ENCODE results near the gene AP2A2. TPM values are rescaled to one million over a fixed set of nuclear protein-coding genes. Genes with fewer than 3 reads are reported as not detected.

The AP2A2 gene
- total RNA-seq, 2 experiments from 2014 or later, result 45.9 to 46.6 TPM

DNA sequence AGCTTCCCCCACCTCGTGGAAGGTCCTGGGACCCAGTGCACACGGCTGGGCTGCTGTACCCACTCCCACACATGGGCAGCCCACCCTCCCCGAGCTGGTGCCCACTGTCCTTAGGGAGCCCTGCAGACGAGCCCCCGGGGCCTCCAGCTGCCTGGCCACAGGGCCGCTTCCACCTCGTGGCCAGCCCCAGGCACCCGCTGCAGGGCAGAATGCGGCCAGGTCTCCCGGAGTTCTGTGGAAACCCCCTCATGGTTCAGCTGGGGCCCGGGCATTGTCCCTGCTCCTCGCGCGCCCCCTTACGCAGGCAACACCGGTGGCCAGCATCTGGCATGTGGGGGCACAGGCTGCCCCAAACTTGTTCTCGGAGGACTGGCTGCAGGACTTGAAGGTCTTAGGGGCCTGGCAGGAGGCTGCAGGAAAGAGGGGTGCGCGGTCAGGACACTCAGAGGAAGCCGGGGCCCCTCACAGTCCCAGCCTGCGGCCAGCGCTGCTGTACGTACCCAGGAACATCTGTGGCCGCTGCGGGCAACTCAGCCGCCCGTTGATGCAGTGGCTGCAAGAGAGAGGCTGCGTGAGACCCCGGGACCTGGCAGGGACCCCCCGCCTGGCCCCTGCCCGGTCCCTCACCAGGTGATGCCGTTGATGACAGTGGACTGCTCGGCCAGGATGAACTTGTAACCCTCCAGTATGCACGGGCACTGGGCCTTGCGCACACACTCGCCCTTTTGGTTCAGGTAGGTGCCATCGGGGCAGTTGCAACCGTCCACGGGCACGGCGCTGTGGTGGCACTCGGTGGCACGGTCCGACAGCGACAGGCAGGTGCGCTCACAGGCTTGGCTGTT, 101.2 kb downstream of the AP2A2 start:
- Mint-ChIP-seq H3K27me3 (no peaks in the 10 kb centered on the region), H3K4me3 (no peak overlapping the region), H3K4me1 (ENCODE audit: low read depth) (no peaks in the 10 kb centered on the region), H3K36me3 (ENCODE audit: low read depth) (no peaks in the 10 kb centered on the region), H3K27ac (no peak overlapping the region), H3K9me3 (no peaks in the 10 kb centered on the region)
- POLR2A ChIA-PET, result no interaction called here
- TF ChIP-seq, protein P1, sequence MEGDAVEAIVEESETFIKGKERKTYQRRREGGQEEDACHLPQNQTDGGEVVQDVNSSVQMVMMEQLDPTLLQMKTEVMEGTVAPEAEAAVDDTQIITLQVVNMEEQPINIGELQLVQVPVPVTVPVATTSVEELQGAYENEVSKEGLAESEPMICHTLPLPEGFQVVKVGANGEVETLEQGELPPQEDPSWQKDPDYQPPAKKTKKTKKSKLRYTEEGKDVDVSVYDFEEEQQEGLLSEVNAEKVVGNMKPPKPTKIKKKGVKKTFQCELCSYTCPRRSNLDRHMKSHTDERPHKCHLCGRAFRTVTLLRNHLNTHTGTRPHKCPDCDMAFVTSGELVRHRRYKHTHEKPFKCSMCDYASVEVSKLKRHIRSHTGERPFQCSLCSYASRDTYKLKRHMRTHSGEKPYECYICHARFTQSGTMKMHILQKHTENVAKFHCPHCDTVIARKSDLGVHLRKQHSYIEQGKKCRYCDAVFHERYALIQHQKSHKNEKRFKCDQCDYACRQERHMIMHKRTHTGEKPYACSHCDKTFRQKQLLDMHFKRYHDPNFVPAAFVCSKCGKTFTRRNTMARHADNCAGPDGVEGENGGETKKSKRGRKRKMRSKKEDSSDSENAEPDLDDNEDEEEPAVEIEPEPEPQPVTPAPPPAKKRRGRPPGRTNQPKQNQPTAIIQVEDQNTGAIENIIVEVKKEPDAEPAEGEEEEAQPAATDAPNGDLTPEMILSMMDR (IDR thresholded peaks at IDR 0.05), result no peak
- H3K4me1 ChIP-seq (ENCODE audit: insufficient read depth, low read length), result no peaks in the 10 kb centered on the region
- CTCF ChIA-PET, result no interaction called here
- ATAC-seq (ENCODE audit: poor library complexity), result no peak
- no peaks in the 10 kb centered on the region for H3K27me3 ChIP-seq (ENCODE audit: control insufficient read depth in 1 of 2, insufficient read depth in 2 of 2, low read length in 2 of 2)
- no peak for DNase-seq
- H3K27ac ChIP-seq (ENCODE audit: low read depth in 1 of 2, low read length in 2 of 2), result no peak overlapping the region
- intact Hi-C loops (cut with DNase I, micrococcal nuclease), result no loop called here
- peaks cover 0 to 15% of the 10 kb centered on the region in 2 experiments for H3K9me3 ChIP-seq (ENCODE audit: control insufficient read depth in 1 of 2, insufficient read depth in 1 of 2, low read length in 2 of 2)
- no peak overlapping the region for H3K4me3 ChIP-seq (ENCODE audit: low read length)
- H3K36me3 ChIP-seq (ENCODE audit: insufficient read depth, low read length), result no peaks in the 10 kb centered on the region

DNA sequence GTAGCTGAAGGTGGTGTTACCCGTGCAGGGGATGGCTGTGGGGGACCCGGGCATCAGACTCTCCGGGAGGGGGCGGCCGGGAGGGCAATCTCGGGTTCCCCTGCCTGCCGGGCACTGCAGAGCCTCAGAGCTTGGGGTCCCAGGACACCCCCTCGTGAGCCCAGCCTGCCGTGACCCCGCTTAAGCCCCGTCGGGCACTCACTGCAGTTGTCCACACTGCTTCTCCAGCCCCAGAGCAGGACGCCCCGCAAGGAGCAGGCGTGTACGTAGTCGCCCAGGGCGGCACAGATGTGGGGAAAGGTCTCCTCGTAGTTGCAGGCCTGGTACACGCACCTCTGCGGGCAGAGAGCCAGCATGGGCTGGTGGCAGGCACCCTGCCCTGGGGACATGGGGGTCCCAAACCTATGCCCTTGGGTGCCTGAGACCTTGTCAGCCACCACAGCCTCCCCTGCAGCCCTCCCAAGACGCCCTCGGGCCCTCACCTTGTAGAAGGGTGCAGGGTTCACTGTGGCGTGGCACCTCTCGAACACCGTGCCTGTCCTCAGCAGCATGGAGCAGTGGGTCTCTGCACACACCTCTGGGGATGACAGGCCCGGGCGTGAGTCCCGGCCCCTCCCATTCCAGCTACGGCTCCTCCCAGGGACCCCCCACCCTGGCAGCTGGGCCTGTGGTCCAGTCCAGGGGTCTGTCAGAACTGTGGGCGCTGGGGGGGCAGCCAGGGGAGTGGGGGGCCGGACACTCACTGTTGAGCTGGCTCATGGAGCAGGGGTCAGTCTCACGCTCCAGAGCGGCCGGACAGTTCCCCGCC, 102.0 kb downstream of the AP2A2 start:
- Histone ChIP-seq H3K27ac (ENCODE audit: low read depth in 1 of 2, low read length in 2 of 2) (no peak overlapping the region), H3K36me3 (ENCODE audit: insufficient read depth, low read length) (no peaks in the 10 kb centered on the region), H3K4me3 (ENCODE audit: low read length) (no peak overlapping the region), H3K9me3 (ENCODE audit: control insufficient read depth in 1 of 2, insufficient read depth in 1 of 2, low read length in 2 of 2) (peaks cover 0 to 10% of the 10 kb centered on the region in 2 experiments), H3K4me1 (ENCODE audit: insufficient read depth, low read length) (no peaks in the 10 kb centered on the region), H3K27me3 (ENCODE audit: control insufficient read depth in 1 of 2, insufficient read depth in 2 of 2, low read length in 2 of 2) (no peaks in the 10 kb centered on the region)
- Mint-ChIP-seq H3K27ac (no peak overlapping the region), H3K4me3 (no peak overlapping the region), H3K36me3 (ENCODE audit: low read depth) (no peaks in the 10 kb centered on the region), H3K27me3 (no peaks in the 10 kb centered on the region), H3K4me1 (ENCODE audit: low read depth) (no peaks in the 10 kb centered on the region), H3K9me3 (no peaks in the 10 kb centered on the region)
- no peak for DNase-seq
- intact Hi-C loops (cut with DNase I, micrococcal nuclease), result no loop called here
- TF ChIP-seq, protein P1 (IDR thresholded peaks at IDR 0.05), result no peak
- ChIA-PET POLR2A (no interaction called here), CTCF (no interaction called here)
- no peak for ATAC-seq (ENCODE audit: poor library complexity)

DNA sequence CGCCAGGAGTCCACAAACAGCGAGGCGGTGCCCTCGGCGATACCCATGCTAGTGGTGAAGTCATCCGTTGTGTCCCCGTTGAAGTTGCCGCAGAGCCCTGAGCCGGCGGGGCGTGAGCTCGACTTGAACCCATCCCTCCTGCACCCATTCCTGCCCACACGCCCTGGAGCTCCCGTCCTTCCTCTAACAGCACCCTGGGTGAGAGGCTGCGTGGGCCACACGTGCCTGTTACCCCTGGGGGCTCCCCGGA, 102.5 kb downstream of the AP2A2 start:
- TF ChIP-seq, protein P1 (IDR thresholded peaks at IDR 0.05), result no peak
- H3K4me3 ChIP-seq (ENCODE audit: low read length), result no peak overlapping the region
- H3K4me3 Mint-ChIP-seq, result no peak overlapping the region
- H3K36me3 ChIP-seq (ENCODE audit: insufficient read depth, low read length), result no peaks in the 10 kb centered on the region
- no peaks in the 10 kb centered on the region for H3K9me3 Mint-ChIP-seq
- H3K27me3 Mint-ChIP-seq, result no peaks in the 10 kb centered on the region
- no peaks in the 10 kb centered on the region for H3K36me3 Mint-ChIP-seq (ENCODE audit: low read depth)
- intact Hi-C loops (cut with DNase I, micrococcal nuclease), result no loop called here
- peaks cover 0 to 10% of the 10 kb centered on the region in 2 experiments for H3K9me3 ChIP-seq (ENCODE audit: control insufficient read depth in 1 of 2, insufficient read depth in 1 of 2, low read length in 2 of 2)
- ChIA-PET POLR2A (no interaction called here), CTCF (no interaction called here)
- no peaks in the 10 kb centered on the region for H3K27me3 ChIP-seq (ENCODE audit: control insufficient read depth in 1 of 2, insufficient read depth in 2 of 2, low read length in 2 of 2)
- ATAC-seq (ENCODE audit: poor library complexity) (no peak), DNase-seq (no peak)
- no peak overlapping the region for H3K27ac Mint-ChIP-seq
- no peaks in the 10 kb centered on the region for H3K4me1 Mint-ChIP-seq (ENCODE audit: low read depth)
- no peak overlapping the region for H3K27ac ChIP-seq (ENCODE audit: low read depth in 1 of 2, low read length in 2 of 2)
- H3K4me1 ChIP-seq (ENCODE audit: insufficient read depth, low read length), result no peaks in the 10 kb centered on the region

All from CD4-positive, alpha-beta T cell (primary cell).